Measurements from ENCODE around the gene CPNE5.
"Not testable (repeated sequence)": the region's sequence is repeated elsewhere in the genome, so short reads cannot be mapped to it uniquely, and the experiment has no call there.

The CPNE5 gene

DNA sequence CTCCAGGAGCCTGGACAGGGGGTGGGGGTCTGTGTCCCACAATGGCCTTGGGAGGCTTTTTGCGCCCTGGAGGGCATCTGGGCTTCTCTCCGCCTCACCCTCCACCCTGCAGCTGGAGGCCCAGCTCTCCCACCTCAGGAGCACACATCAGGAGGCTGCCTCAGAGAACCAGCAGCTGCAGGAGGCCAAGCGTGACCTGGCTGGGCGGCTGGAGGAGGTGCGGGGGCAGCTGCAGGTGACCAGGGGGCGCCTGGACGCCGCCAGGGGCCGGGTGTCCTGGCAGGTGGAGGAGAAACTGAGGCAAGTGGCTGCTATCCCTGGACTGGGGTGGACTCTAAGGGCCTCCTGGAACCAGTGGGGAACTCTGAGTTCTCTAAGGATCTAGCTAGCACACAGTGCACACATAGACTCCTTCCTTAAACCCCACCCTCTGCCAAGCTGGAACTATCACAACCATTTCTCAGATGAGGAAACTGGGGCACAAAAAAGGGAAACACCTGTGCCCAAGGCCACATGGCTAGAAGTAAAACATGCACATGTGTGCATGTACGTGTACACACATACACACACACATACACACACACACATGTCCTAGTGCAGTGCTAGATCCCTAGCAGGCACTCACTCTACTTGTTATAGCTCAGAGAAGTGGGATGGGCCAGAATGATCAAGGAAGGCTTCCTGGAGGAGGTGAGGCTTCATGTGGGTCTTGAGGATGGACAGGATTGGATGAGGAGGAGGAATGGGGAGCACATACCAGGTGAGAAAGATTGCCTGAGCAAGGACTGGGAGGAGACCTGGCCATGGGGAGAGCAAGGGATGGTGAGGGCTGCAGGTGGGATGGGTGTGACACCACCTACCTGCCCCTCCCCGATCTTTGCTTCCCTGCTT lies 118.7 kb downstream of the CPNE5 start:
- DNase-seq = no peak

DNA sequence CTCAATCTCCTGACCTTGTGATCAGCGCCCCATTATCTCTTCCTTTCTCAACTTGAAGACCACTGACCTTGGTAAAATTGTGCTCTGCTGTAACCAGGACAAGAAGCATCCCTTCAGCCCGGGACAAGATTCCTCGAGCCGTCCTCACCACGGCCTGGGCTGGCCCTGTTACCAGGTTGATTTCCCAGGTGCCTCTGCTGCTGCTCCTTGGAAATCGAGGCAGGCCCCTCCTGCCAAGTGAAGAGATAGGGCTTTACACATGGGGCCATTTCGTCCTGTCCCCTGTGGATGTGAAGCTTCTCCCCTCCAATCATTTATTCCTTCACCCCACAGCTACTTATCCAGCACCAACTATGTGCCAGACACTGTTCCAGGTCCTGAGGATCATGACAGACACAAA lies 120.1 kb downstream of the CPNE5 start:
- DNase-seq = no peak

DNA sequence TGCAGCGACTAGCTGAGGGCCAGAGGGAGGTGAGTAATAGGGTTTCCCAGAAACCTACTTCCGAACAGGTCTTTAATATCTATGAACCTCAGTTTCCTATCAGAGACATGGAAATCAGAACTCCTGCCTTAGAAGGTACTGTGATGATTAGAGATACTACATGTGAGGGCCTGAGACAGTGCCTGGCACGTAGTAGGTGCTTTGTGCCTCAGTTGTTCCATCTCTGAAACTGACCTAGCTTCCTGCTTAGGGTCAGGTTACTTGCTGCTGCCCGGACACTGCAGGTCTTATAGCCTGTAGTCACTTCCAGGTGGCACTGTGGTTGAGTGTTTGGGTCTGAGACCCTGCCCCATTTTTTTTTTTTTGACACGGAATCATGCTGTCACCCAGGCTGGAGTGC lies 120.7 kb downstream of the CPNE5 start:
- no peak for DNase-seq

DNA sequence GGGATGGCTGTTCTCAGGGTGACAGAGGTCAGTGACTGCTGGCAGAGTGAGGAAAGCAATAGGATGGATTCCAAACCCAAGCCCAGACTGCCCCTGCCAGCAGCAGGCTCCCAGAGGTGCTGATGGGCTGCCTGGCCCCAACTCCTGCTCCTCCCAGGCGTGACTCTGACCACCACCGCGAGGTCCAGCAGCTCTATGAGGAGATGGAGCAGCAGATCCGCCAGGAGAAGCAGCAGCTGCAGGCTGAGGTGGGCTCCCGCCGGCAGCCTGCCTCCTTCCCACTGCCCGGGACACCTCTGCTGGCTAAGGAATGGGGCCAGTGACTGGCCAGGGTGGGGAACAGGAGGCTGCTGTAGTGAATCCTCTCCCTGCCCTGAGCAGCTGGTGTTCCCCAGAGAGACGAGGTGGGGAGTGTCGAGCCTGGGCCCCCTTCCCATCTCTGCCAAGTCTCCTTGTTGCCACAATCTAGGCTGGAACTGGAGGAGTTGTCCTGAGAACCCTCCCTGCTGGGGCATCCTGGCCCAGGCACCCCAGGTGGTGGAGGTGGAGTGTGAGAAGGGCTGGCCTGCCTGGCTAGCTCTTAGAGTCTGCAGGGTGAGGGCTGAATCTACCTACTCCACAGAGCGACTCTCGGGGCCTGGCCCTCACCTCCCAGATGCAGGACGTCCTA lies 121.2 kb downstream of the CPNE5 start:
- no peak for DNase-seq

DNA sequence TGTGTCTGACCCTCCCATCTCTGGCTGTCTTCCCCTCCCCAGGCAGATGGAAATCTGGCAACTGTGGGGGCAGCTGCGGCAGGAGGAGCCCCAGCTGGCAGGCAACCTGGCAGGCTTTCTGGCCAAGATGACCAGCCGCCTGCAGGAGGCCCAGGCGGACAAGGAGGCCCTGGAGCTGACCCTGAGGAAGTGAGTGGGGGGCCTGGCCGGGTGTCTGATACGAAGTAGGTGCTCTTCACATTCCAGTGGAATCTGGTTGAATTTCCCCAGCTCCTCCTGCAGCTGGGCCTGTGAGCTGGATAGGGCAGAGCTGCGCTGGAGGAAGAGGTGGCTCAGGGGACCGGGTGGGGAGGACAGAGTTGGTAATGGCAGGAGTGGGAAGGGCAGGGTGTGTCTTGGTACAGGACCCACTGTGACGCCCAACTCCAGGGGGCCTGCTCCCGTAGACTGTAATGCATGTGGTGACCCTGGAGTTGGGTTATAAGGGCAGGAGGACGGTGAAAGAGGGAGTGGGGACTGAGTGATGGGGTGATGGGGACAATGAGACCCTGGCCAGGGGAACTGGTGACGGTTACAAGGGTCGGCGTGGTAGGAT lies 121.9 kb downstream of the CPNE5 start:
- no peak for DNase-seq

GRCh38 chr6:36716476-36717093 lies 122.7 kb downstream of the CPNE5 start:
- DNase-seq = no peak

DNA sequence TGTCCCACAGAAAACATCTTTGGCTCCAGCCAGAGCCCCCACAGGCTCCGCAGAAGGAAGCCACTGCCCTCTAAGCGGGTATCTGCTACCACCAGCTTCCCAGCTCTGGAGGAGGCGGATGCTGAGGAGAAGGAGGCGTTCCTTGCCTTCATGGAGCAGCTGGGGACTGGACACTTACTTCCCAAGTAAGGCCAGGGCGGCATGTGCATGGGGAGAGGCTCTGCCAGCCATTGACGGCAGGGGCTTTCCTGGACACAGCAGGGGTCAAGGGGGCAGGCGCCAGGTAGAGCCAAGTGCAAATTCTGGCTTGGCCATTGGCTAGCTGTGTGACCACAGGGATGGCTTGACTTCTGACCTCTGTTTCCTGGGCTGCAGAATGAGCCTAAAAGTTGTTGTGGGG lies 123.8 kb downstream of the CPNE5 start:
- no peak for DNase-seq

DNA sequence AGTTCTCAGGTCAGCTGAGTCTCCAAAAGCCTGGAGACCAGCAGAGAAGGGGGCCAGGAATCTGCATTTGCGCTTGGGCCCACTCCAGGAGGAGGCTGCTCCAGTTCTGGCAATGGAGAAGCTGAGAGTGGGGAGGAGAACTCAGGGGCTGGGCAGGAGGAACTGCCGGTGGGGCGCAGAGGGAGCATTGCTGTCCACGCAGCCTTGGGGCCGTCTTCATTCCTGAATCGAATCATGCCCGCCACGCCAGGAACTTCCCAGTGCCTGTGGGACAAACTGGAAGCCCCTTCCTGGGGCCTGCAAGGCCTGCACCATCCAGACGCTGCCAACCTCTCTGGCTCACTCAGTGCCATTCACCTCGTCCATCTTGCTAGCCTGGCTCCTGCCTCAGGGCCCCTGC lies 124.7 kb downstream of the CPNE5 start:
- DNase-seq = no peak

DNA sequence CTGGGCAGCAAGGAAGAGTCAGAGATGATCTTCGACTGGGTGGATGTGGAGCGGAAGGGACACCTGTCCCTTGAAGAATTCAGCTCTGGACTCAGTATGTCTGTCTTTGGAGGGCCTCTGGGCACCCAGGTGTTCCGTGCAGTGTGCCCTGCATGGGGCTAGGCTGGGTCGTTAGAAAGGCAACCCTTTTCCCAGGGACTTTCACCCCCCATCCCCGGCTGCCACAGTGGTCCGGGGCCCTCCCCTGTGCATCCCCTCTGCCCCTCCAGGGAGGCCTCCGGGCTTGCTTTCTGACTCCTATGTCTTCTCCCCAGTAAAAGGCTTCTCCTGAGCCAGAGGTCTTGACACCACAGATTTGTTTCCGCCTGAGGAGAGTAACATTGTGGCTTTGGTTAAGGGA lies 125.4 kb downstream of the CPNE5 start:
- DNase-seq = no peak

DNA sequence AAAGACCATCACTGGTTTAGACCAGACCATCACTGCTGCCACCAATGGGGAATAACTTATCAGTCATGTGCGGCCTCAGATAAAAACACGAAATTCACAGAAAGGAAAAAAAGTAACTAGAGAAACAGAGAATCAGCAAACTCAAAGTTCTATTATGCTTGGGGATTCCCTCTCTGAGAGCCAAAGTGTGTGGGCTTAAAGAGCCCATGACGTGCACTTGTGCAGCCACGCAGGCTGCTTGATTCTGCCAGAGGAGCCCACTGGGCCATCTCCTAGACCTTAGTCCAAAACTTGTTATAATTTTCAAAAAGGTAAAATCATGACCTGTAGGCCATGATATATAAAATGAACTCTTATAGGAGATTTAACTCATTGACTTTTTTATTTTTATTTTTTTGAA lies 126.4 kb downstream of the CPNE5 start:
- no peak for DNase-seq

GRCh38 chr6:36706339-36706738 lies 132.9 kb downstream of the CPNE5 start:
- no peak for DNase-seq

DNA sequence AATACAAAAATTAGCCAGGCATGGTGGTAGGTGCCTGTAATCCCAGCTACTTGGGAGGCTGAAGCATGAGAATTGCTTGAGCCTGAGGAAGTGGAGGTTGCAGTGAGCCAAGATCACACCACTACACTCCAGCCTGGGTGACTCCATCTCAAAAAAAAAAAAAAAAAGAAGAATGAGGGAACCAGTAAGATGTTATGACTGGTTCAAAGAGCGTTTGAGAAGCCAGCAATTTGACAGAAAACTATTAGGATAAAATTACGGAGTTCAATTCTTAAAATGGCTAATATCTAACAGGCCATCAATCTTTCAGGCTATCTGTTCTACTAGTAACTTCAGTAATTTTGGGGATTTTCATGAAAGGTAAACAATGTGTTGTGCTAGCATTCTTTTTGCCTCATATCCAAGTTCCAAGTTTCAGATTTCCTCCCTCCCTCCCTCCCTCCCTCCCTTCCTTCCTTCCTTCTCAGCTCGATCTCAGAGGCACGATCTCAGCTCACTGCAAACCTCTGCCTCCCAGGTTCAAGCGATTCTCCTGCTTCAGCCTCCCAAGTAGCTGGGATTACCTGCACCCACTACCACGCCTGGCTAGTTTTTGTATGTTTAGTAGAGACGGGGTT lies 134.2 kb downstream of the CPNE5 start:
- not testable (repeated sequence) for DNase-seq

- DNase-seq = no peak
These were observed 135.3 kb downstream of the CPNE5 start for GRCh38 chr6:36703982-36704381.

DNA sequence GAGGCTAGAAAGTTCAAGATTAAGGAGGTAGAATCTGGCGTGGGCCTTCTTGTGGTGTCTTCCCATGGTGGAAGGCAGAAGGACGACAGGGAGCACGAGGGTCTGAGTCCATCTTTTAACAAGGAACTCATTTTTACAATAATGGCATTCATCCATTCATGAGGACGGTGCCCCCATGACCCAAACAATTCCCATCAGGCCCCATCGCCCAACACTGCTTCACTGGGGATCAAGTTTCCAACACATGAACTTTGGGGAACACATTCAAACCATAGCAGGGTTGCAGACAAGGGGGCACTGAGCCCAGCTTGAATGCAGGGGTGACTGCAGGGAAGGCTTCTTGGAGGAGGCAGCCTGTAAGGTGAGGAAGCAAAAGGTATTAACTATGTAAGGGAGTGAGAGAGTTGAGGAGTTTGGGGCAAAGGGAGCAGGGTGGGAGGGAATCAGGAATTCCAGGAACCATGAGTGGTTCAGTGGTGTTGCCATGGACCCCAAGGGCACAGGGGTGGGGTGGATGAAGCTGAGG lies 136.1 kb downstream of the CPNE5 start:
- no peak for DNase-seq

- no peak for DNase-seq
These were observed 136.6 kb downstream of the CPNE5 start for GRCh38 chr6:36702656-36703055.

- DNase-seq = peak in 1 of 2 experiments; percentile 46
These were observed 137.7 kb downstream of the CPNE5 start for GRCh38 chr6:36701401-36701991.

- peak; percentile 74 to 76 for DNase-seq
These were observed 138.4 kb downstream of the CPNE5 start for GRCh38 chr6:36700831-36701230.

DNA sequence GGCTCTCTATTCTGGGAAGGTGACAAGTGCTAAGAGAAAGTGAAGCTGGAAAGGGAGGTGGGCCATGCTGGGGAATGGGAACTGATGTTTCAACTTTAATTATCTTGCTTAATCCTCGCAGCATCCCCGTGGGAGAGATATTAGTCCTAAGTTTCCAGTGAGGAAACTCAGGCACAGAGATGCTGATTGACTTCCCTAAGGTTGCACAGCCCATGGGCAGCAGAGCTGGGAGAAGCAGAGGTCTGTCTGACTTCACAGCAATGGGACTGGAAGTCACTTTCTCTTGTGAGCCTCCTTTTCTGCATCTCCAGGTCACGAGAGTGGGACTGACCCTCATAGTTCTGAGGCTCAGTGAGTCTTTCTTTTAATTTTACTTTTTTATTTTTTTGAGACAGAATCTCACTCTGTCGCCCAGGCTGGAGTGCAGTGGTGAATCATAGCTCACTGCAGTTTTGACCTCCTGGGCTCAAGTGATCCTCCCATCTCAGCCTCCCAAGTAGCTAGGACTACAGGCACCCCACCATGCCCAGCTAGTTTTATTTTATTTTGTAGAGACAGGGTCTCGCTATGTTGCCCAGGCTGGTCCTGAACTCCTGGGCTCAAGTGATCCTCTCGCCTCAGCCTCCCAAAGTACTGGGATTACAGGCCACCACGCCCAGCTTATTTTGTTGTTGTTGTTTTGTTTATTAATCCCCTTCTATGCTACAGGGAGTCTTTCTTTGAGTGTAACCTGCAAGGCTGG lies 139.0 kb downstream of the CPNE5 start:
- DNase-seq = no peak

DNA sequence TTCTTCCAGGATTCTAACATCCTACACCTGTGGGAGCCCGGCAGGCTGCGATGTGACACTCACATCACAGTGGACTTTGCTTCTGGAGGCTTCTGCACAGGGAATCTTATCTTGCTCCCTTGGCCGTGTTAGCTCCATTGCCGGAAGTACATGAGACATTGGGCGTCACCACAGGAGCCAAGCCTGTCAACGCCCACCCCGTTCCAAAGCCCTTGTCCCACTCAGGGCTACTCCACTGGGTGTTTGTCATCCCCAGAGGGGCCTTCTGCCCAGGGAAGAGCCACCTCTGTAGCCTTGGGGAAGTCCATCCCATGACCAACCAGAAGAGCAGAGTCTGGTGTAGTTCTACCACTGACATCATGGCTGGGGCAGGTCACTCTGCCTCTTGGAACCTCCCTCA lies 139.9 kb downstream of the CPNE5 start:
- DNase-seq = peak; percentile 23 to 33

GRCh38 chr6:36698871-36699271 lies 140.4 kb downstream of the CPNE5 start:
- no peak for DNase-seq

- peak in 1 of 2 experiments; percentile 15 for DNase-seq
These were observed 141.0 kb downstream of the CPNE5 start for GRCh38 chr6:36698196-36698595.

- peak; percentile 99 for DNase-seq
These were observed 141.8 kb downstream of the CPNE5 start, which contains the start of gene RAB44 for GRCh38 chr6:36697481-36697903. RAB44 (plus strand) TSS chr6:36697826; CDS start chr6:36704236, 6,410 bp downstream.
